ENCODE measurements around the gene RBM7. TPM values are rescaled to one million over a fixed set of nuclear protein-coding genes. Genes with fewer than 3 reads are reported as not detected.

RBM7 gene
- total RNA-seq, 1 experiment from 2014 or later, result 27.9 TPM

DNA sequence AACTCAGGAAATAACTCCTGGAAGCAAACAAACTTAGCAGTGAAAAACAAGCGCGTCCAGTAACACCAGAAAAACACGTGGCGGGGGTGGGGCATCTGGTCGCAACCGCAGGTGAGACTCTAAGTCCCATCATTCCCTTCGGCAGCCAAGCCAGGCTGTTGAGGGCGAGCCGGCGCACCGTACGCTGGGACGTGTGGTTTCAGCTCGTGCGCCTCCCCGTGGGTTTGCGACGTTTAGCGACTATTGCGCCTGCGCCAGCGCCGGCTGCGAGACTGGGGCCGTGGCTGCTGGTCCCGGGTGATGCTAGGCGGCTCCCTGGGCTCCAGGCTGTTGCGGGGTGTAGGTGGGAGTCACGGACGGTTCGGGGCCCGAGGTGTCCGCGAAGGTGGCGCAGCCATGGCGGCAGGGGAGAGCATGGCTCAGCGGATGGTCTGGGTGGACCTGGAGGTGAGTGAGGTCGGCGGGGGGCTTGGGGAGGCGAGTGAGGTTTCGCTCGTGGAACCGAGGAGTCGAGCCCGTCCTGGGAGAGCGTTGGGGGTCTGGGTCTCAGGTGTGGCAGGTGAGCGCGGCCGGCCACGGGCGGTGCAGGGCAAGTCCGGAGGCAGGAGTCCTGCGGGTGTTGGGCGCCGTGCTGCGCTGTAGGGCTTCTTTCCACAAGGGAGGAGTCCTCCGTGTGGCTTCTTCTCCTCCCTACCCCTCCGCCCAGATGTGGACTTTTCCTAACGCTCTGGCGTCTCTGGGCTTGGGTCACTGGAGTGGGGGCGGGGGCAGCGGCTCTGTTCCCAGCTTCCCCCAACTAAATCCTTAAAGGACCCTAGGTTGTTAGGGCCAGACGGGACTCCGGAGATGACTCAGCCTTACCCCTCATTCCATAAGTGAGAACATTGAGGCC, 39.0 kb downstream of the RBM7 start, which contains the start of gene REXO2 (continued):
- TF ChIP-seq, protein P1, sequence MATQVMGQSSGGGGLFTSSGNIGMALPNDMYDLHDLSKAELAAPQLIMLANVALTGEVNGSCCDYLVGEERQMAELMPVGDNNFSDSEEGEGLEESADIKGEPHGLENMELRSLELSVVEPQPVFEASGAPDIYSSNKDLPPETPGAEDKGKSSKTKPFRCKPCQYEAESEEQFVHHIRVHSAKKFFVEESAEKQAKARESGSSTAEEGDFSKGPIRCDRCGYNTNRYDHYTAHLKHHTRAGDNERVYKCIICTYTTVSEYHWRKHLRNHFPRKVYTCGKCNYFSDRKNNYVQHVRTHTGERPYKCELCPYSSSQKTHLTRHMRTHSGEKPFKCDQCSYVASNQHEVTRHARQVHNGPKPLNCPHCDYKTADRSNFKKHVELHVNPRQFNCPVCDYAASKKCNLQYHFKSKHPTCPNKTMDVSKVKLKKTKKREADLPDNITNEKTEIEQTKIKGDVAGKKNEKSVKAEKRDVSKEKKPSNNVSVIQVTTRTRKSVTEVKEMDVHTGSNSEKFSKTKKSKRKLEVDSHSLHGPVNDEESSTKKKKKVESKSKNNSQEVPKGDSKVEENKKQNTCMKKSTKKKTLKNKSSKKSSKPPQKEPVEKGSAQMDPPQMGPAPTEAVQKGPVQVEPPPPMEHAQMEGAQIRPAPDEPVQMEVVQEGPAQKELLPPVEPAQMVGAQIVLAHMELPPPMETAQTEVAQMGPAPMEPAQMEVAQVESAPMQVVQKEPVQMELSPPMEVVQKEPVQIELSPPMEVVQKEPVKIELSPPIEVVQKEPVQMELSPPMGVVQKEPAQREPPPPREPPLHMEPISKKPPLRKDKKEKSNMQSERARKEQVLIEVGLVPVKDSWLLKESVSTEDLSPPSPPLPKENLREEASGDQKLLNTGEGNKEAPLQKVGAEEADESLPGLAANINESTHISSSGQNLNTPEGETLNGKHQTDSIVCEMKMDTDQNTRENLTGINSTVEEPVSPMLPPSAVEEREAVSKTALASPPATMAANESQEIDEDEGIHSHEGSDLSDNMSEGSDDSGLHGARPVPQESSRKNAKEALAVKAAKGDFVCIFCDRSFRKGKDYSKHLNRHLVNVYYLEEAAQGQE (IDR thresholded peaks at IDR 0.05; ENCODE audit: low read depth), result no peak

DNA sequence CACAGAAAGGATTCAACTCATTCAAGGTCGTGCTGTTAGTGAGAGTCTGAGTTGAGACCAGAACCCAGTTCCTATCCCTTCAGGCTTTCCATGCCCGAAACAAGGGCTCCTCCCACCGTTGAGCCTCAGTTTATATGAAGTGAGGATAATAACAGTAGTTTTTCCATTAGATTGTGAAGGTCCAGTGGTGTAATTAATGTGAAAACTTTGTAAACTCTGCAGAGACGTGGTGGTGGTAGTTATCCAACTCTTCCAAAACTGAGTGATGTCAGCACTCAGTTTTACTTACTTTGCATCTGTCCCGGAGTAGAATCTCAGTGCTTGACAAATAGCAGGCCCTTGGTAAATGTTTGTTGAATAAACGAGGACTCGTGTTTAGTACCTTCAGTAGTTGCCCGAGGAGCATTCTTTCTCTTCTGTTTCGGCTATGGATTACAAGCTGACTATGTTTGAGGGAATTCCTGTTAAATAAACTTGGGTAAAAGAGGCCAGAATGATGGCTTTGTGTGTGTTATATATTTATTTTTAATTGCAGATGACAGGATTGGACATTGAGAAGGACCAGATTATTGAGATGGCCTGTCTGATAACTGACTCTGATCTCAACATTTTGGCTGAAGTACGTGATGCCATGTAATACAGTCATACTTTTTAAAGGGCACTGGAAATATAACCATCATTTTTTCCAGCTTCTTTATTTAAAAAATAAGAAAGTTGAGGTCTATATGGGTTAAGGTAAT, 39.8 kb downstream of the RBM7 start:
- H3K79me2 ChIP-seq (ENCODE audit: insufficient read depth, low read length), result peaks cover 60% of the 10 kb centered on the region
- DNase-seq (ENCODE audit: low read depth, low spot score), result no peak
- intact Hi-C loops (cut with micrococcal nuclease), result no loop called here
- H3K9ac ChIP-seq (ENCODE audit: low read length), result peak overlapping the region; percentile 82
- no TSS peak for BruUV-seq (replicated peaks)
- no peaks in the 10 kb centered on the region for H4K20me1 ChIP-seq (ENCODE audit: insufficient read depth)
- H3K27ac ChIP-seq (ENCODE audit: low read depth, low read length), result peak overlapping the region; percentile 64
- H3K4me1 ChIP-seq (ENCODE audit: control insufficient read depth in 1 of 2, insufficient read depth in 2 of 2, low read length in 2 of 2), result peaks cover 5 to 19% of the 10 kb centered on the region in 2 experiments; a peak in 3 of 4 replicates
- H3K9me3 ChIP-seq (ENCODE audit: control insufficient read depth in 1 of 2, insufficient read depth in 1 of 2, low read depth in 1 of 2, low read length in 2 of 2), result no peaks in the 10 kb centered on the region
- H3K4me3 ChIP-seq (replicated peaks in 1 of 2; ENCODE audit: low read depth in 1 of 2, low read length in 2 of 2), result peak overlapping the region; percentile 81 to 95
- ChIA-PET RAD21 (ENCODE audit: low non-redundant PET in 1 of 2, low total read pairs in 2 of 2, uncharacterized antibody in 2 of 2, unreplicated experiment in 2 of 2) (no interaction called here), CTCF (no interaction called here), POLR2A (no interaction called here)
- peaks cover 5 to 14% of the 10 kb centered on the region in 2 experiments; a peak in 2 of 4 replicates for H3K36me3 ChIP-seq (ENCODE audit: control insufficient read depth in 1 of 2, insufficient read depth in 2 of 2, low read length in 2 of 2)
- no peak overlapping the region for H2AFZ ChIP-seq (ENCODE audit: low read depth, low read length, poor library complexity, severe bottlenecking)
- H3K9me2 ChIP-seq (ENCODE audit: insufficient read depth), result no peaks in the 10 kb centered on the region
- H3K4me2 ChIP-seq (ENCODE audit: low read length), result peak overlapping the region; percentile 88
- no peak for ATAC-seq
- no peaks in the 10 kb centered on the region for H3K27me3 ChIP-seq (ENCODE audit: insufficient read depth, low read length)
- TF ChIP-seq SIN3A (IDR thresholded peaks at IDR 0.05; ENCODE audit: low read depth) (no peak), SP1 (IDR thresholded peaks at IDR 0.05; ENCODE audit: low read depth) (no peak), CEBPB (IDR thresholded peaks at IDR 0.05; ENCODE audit: low read depth) (no peak), YY1 (IDR thresholded peaks at IDR 0.05; ENCODE audit: extremely low read depth, insufficient replicate concordance, low read depth, low read length) (no peak), POLR2AphosphoS5 (IDR thresholded peaks at IDR 0.05; ENCODE audit: low read depth, low read length) (no peak), RAD21 (IDR thresholded peaks at IDR 0.05; ENCODE audit: low read depth) (peak; percentile 15; the same call in 1 of the 2 replicates), FOSL1 (IDR thresholded peaks at IDR 0.05; ENCODE audit: low read depth) (peak; percentile 28; the same call in 1 of the 2 replicates), CTCF (IDR thresholded peaks at IDR 0.05 in 2 of 3, conservative IDR thresholded peaks at IDR 0.05 in 1 of 3; ENCODE audit: borderline replicate concordance in 1 of 3, insufficient read depth in 1 of 3, low read depth in 2 of 3, low read length in 2 of 3) (no peak), CBX3 (IDR thresholded peaks at IDR 0.05; ENCODE audit: low read depth) (no peak), EZH2 (IDR thresholded peaks at IDR 0.05) (no peak), ELF1 (IDR thresholded peaks at IDR 0.05; ENCODE audit: borderline replicate concordance, low read depth) (no peak)
- TF ChIP-seq, protein P2, sequence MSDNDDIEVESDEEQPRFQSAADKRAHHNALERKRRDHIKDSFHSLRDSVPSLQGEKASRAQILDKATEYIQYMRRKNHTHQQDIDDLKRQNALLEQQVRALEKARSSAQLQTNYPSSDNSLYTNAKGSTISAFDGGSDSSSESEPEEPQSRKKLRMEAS (IDR thresholded peaks at IDR 0.05), result no peak
- TF ChIP-seq, protein P3, sequence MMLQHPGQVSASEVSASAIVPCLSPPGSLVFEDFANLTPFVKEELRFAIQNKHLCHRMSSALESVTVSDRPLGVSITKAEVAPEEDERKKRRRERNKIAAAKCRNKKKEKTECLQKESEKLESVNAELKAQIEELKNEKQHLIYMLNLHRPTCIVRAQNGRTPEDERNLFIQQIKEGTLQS (IDR thresholded peaks at IDR 0.05), result no peak

All from HCT116 (cell line).